GM23338 (cell line): ENCODE results near the gene CELSR1.

Source experiments
- CREB1 ChIP-seq: fragments of 250-450 bp; sonication (Bioruptor Pico); IDR thresholded peaks from 2 replicates; pipeline ENCODE4 v1.5.0; 2020; ENCODE audit warnings: low read depth, mild to moderate bottlenecking, moderate library complexity
- CTCF ChIP-seq, 2 experiments: fragments of 200-600 bp in 1 of 2; sonication (generic) in 1 of 2; conservative IDR thresholded peaks; 2 replicates each; pipeline versions ENCODE4 v1.5.1 to v1.6.1; 2016 to 2017; ENCODE audit warnings: antibody characterized with exemption in 2 of 2, low read depth in 2 of 2, mild to moderate bottlenecking in 2 of 2, moderate library complexity in 1 of 2
- EZH2 ChIP-seq: fragments of 200-600 bp; sonication (generic); IDR thresholded peaks from one replicate; pipeline ENCODE4 v1.8.0; 2017; ENCODE audit warnings: antibody characterized with exemption, mild to moderate bottlenecking, low read depth; ENCODE audit not compliant: unreplicated experiment
- EZH2phosphoT487 ChIP-seq: fragments of 200-600 bp; sonication (generic); IDR thresholded peaks from one replicate; pipeline ENCODE4 v1.8.1; 2018; ENCODE audit warnings: antibody characterized with exemption; ENCODE audit not compliant: unreplicated experiment
- JUNB ChIP-seq: IDR thresholded peaks from one replicate; pipeline ENCODE4 v1.6.1; 2016; ENCODE audit warnings: antibody characterized with exemption; ENCODE audit not compliant: unreplicated experiment
- NANOG ChIP-seq: IDR thresholded peaks from 2 replicates; pipeline ENCODE4 v1.6.1; 2016; ENCODE audit warnings: antibody characterized with exemption, borderline replicate concordance
- POLR2AphosphoS5 ChIP-seq: IDR thresholded peaks from 2 replicates; pipeline ENCODE4 v1.6.1; 2016; ENCODE audit warnings: antibody characterized with exemption, low read depth
- REST ChIP-seq: IDR thresholded peaks from one replicate; pipeline ENCODE4 v1.6.1; 2018; ENCODE audit warnings: antibody characterized with exemption; ENCODE audit not compliant: unreplicated experiment
- STAT1 ChIP-seq: IDR thresholded peaks from one replicate; pipeline ENCODE4 v1.6.1; 2016; ENCODE audit warnings: antibody characterized with exemption; ENCODE audit not compliant: unreplicated experiment
- ZNF114 ChIP-seq: fragments of 250-450 bp; sonication (Bioruptor Pico); IDR thresholded peaks from 2 replicates; pipeline ENCODE4 v1.5.0; 2020; ENCODE audit warnings: mild to moderate bottlenecking, moderate library complexity
- ZNF331 ChIP-seq: fragments of 250-450 bp; sonication (Bioruptor Pico); IDR thresholded peaks from 2 replicates; pipeline ENCODE4 v1.5.0; 2020; ENCODE audit warnings: low read depth, mild to moderate bottlenecking, moderate library complexity
- ZNF462 ChIP-seq: fragments of 250-450 bp; sonication (Bioruptor Pico); IDR thresholded peaks from 2 replicates; pipeline ENCODE4 v1.5.0; 2020; ENCODE audit warnings: mild to moderate bottlenecking, moderate library complexity
- TF ChIP-seq, protein P1 (sequence below): IDR thresholded peaks from 2 replicates; pipeline ENCODE4 v1.6.1; 2016; ENCODE audit warnings: antibody characterized with exemption

- no peak for TF ChIP-seq EZH2
- no peak for TF ChIP-seq POLR2AphosphoS5
- no peak for TF ChIP-seq CTCF (conservative IDR thresholded peaks at IDR 0.05; ENCODE audit: low read depth in 2 of 2)
- TF ChIP-seq, protein P1, sequence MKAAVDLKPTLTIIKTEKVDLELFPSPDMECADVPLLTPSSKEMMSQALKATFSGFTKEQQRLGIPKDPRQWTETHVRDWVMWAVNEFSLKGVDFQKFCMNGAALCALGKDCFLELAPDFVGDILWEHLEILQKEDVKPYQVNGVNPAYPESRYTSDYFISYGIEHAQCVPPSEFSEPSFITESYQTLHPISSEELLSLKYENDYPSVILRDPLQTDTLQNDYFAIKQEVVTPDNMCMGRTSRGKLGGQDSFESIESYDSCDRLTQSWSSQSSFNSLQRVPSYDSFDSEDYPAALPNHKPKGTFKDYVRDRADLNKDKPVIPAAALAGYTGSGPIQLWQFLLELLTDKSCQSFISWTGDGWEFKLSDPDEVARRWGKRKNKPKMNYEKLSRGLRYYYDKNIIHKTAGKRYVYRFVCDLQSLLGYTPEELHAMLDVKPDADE: no peak
- TF ChIP-seq EZH2phosphoT487: no peak
- no peak for TF ChIP-seq JUNB
- no peak for TF ChIP-seq CREB1 (CRISPR knock-in tag)
- TF ChIP-seq ZNF114 (CRISPR knock-in tag): no peak
- no peak for TF ChIP-seq REST
- TF ChIP-seq ZNF331 (CRISPR knock-in tag): no peak
- TF ChIP-seq ZNF462 (CRISPR knock-in tag): no peak
- no peak for TF ChIP-seq STAT1
- no peak for TF ChIP-seq NANOG
These were observed 13.9 kb upstream of the CELSR1 start for GRCh38 chr22:46551321-46551720.
